Activated T-cell treated with anti-CD3 and anti-CD28 coated beads, Interleukin-2, amount 50 U/mL, for 48 hours (primary cell): ENCODE data around the gene OR2B6.

Source experiments
- DNase-seq, 2 experiments: peaks; one replicate each; pipeline ENCODE4 v3.0.0-alpha.2; 2020

Gene OR2B6

DNA sequence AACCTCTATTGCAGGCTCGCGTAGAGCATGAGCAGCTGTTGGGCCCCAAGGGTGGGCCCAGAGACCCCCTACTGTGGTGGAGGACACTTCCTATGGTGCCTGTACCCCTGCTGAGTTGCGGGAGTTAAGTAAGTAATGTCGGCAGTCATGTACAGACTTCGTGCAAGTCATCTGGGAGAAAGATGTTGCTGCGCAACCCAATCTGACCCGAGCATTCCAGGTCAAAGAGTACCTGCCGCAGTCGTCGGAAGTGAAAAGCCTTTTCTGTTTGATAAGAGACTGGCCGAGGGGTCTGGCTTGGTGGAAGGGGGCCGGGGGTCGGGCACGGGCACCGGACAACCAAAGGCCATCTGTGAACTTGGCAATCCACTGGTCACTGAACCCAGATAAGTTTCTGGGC, 44.3 kb downstream of the OR2B6 start:
- no peak for DNase-seq

DNA sequence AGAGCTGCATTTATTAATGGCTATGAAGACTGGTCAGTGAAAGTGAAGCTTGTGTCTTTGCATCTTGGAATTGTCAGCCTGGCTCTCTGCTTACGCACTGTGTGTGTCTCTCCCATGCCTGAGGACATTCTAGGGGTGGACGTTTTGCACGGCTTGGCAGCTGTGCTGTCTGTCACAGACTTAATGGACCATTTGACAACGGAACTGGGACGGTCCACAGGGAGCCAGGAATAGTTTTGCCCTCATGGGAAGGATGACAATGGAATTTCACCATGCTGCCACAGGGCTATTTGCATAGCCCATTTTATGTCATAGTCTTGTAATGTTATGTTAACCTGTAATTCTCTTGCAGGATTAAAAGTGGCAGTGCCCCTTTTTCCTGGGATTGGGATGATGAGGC, 44.7 kb downstream of the OR2B6 start:
- no peak for DNase-seq

DNA sequence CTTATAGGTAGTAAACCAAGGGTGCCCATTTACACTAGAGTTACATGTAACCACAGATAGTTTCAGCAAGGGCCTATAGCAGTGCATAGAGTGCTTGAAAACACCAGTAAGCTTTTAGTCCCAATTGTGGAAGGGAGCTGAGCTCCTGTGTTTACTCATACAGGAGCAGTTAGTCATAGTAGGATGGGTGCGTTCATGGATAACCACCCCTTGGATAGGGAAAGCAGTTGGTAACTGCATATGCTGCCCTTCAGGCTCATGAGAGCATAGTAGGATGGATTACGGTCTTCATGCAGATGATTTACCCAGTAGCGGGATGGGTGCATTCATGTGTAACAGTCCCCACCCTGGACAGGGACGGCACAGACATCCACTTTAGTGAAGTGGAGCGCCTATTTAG, 45.1 kb downstream of the OR2B6 start:
- no peak for DNase-seq

DNA sequence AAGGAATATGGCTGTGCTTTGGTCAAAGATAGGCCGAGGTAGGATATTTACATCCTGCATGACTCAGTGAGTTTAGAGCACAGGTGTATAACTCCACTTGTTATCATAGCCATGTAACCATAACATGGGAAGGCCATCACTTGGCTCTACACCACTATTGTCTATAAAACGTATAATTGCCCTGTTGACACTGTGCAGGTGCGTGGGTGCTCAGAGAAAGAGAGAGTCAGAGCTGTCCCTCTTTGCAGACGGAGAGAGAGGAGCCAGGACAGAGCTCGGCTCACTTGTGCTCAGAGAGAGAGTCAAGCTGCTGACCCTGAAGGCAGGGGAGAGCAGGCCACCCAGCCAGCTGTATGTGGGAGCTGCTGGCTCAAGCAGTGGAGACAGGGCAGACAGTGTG, 46.0 kb downstream of the OR2B6 start:
- no peak for DNase-seq

DNA sequence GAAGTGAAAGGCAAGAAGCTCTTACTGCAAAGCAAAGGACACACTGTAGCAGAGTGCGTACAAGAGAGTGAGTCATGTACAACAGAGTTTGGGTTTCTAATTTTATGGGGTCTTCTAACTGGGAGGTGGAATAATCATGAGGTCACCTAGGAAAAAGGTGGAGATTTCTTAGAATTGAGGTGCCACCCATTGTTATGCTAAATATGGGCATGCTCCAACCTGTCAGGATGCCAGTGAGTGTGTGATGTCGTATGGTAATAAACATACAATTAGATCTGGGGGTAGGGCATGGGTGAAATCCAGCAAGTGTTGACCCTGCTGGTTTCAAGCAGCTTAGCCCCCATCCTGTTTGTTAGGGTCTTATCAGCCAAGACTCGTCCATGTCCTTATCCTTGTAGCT, 46.6 kb downstream of the OR2B6 start:
- DNase-seq, result no peak

DNA sequence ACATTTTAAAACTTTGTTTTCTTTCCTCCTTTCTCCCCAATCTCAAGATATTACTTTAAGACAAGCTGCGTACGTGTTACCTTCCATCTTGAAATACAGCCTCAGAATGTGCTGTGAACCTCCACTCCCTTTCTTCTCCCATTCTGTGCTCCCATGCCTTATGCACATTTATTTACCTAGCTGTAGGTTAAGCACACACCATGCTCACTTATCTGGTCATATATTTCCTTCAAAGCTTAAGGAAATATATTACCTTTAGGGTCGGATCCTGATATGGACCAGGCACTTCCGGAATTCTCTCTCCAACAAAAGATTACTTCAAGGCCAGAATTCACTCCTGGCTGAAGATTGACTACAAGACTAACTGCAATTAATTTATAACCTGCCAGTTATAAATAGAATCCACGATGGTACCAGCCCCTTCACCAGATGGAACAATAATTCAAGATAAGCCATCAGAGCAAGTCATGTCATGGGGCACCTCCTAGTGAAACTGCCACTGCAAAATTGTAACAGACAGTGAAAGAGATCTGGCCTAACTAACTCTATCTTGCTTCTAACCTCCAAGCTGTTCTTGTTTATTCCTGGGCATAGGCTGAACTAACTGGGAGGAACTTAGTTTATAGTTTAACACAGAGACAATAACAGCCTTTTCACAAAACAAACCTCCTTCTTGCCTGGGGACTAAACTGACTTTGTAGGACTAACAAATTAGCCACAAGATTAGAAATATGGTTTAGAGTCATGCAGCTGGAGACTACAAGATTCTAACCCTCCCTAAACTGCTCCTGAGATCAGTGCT, 47.5 kb downstream of the OR2B6 start:
- DNase-seq, result no peak

DNA sequence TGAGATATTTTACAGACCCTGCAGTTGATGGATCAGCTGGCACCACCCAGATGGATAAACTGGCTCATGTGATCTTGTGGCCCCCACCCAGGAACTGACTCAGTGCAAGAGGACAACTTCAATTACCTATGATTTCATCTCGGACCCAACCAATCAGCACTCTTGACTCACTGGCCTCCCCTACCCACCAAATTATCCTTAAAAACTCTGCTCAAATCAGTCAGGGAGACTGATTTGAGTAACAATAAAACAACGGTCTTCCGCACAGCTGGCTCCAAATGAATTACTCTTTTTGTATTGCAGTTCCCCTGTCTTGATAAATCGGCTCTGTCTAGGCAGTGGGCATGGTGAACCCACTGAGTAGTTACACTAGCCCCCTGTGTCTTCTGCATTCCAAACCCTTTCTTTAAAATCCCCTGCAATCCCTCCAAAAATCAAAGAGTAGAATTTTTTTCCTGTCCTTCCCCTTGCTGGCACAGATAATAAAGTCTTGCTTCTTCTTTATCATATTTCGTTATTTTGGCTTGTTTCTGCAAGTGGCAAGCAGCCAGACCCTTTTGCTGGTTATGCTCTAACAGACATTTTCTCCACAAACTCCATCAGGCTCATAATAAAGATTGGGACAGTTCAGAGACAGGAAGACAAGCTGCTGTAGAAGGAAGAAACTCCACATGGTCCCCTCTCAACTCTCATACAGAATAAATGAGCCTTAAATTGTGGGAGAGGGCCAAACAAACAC, 48.3 kb downstream of the OR2B6 start:
- DNase-seq, result no peak

DNA sequence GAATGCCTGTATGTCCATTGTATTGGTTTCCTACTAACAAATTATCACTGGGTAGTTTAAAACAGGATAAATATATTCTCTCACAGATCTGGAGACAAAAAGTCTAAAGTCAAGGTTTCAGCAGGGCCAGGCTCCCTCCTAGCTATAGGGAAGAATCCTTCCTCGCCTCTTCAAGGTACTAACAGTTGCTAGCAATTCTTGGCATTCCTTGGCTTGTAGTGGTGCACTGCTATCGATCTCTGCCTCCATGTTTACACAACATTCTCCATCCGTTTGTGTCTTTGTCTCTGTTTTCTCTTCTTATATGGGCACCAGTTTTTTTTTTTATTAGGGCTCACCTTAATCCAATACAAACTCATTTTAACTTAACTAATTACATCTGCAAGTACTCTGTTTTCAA, 48.9 kb downstream of the OR2B6 start:
- DNase-seq, result no peak
